NCI-H1105 (cell line): ENCODE data around the gene CLSTN2.
A peak's percentile ranks its signal among the peaks of the same experiment; 100 is the strongest.

Experiments used
- DNase-seq: peaks from one replicate; lab custom pipeline; 2025; lab: John Stamatoyannopoulos, UW

The CLSTN2 gene

DNA sequence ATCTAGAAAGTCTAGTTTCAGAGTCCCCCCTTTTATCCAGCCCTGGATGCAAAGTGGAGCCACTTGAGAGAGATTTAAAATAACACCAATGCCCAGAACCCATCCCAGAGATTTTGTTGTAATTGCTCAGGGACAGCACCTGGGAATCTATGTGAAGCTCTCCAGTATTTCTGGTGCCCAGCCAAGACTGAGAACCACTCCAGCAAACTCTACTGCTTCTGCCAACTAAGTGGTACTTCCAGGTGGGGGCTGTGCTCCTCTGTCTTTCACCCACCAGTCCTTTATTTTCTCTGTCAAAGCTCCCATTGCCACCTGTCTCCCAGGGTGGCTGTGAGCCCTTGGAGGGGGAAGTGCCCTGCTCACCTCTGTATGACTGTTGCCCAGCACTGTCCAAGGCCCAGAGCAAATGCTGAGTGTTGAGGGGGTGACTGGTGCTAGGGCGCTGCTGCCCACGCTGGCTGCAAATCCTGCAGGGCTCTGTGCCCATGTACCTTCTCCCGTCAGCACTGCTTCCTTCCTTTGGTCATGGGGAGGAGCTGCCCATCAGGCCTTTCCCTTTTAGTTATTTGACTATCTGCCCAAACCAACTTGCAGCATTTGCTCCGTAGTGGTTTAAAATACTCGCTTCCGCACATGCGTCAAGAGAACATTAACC is 9.4 kb downstream of the CLSTN2 start:
- DNase-seq, result peak; percentile 97

GRCh38 chr3:139945386-139945785 is 10.4 kb downstream of the CLSTN2 start:
- no peak for DNase-seq

DNA sequence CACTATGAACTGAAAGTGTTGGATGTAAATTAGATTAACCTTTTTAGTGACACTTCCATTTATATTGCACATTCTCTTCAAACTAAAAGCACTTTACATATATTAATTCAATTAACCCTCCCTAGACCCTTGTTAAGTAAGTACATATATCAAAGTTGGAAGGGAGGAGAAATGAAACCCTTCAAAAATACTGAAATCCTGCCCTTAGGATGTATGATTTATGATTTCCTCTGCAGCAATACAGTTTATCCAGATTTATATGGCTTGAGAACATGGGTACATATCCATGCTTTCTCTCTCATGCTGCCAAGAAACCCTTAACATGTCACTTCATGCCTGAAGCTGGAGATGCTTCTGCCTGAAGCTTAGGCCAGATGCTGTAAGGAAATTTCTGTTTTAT is 11.0 kb downstream of the CLSTN2 start:
- no peak for DNase-seq

GRCh38 chr3:139948467-139948866 is 13.5 kb downstream of the CLSTN2 start:
- no peak for DNase-seq

DNA sequence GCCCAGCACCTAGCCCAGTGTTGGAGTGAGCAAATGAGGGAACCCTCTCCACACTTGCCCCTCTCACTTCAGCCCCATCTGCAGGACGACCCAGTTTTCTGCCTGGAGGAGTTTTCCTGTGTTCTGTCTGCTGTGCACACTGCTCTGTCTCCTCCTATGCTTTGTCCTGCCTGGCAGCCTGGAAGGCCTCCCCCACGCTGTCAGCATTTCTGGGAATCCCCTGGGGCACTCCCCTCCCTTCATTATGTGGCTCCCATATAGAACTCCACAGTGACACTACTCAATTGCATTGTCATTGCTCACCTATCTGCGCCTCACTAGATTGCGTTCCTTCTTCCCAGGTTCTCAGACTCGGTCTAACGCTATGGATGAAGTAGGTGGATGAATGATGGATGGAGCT is 13.9 kb downstream of the CLSTN2 start:
- no peak for DNase-seq

DNA sequence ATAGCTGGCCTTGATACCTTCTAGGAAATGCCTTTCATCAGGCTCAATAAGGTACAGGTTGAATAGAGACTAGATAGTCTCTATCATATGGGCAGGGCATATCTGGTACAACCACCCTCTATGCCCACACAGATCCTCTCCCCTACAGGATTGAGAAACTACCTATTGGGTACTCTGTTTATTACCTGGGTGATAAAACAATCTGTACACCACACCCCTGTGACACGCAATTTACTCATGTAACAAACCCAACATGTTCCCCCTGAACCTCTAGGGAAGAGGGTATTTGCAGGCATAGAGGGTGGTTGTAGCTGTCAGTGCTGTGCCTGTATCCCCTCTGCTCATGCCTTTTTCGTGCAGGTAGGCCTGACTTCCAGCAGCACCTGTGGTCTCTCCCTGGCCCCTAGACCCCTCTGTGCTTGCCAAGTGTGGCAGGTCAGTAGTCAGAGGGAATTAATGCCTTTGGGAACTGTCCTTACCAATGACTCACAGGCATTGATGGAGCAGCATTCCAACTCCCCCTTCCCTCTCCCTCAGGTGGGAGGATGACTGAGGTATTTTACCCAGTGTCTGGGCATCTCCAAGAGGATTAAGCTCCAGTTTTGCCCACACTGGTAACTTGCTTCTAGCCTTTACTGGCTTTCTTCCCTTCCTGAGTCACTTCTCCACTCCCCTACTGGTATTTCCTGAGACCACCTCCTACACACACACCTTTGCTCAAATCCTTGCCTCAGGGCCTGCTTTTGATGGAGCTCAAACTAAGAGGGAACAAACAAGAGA is 18.3 kb downstream of the CLSTN2 start:
- DNase-seq, result no peak

DNA sequence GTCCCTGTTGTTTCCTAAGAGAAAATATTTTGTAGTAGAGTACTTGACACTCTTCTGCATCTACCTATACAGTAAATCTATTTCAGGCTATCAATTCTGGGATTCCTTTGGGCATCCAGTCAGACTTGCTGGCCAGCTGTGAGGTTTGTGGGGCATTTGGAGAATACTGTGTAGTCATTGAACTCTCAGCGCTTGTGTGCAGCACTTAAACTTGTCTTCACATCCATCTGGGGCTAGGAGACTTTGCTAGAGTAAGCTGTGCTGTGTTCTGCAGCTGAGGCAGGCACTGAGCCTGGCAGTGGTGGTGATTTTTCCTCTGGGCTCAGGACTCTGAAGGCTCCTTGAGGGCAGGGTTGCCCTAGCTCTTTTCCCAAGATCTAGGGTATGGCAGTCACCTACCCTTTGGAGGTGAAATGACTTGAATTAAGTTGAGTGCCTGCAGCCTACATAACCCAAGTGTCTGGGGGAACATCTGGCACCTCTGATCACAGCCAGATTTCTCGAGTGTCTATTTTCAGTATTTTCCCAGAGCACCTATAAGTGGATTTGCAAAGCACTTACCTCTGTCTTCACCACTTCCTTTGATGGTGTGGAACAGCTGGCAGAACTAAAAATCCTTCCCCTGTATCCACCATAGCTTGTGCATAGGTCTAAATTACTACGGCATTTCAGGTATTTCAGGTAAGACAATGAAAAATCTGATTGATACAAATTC is 19.3 kb downstream of the CLSTN2 start:
- DNase-seq, result no peak

DNA sequence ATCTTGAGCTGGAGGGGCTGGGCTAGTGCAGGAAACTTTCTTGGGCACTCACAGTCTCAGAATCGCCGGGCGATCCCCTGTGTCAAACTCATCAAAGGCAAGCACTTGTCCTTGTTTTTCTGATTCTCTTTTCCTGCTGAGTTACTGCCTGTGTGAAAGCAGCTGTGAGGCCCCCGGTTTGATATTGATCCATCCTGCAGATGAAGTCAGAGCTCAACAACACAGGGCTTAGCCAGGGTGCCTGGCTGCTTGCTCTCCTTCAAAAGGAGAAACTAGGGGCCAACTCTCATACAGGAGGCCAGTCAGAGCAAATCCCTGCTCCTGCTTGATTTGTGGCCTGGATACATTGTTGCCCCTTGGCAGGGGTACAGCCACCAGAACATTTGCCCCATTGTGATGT is 22.9 kb downstream of the CLSTN2 start:
- no peak for DNase-seq

GRCh38 chr3:139969386-139969785 is 34.4 kb downstream of the CLSTN2 start:
- DNase-seq, result no peak

- DNase-seq, result no peak
These were observed 35.5 kb downstream of the CLSTN2 start for GRCh38 chr3:139970526-139970925.

- DNase-seq, result no peak
These were observed 39.9 kb downstream of the CLSTN2 start for GRCh38 chr3:139974809-139975425.

- no peak for DNase-seq
These were observed 40.8 kb downstream of the CLSTN2 start for GRCh38 chr3:139975594-139976365.

DNA sequence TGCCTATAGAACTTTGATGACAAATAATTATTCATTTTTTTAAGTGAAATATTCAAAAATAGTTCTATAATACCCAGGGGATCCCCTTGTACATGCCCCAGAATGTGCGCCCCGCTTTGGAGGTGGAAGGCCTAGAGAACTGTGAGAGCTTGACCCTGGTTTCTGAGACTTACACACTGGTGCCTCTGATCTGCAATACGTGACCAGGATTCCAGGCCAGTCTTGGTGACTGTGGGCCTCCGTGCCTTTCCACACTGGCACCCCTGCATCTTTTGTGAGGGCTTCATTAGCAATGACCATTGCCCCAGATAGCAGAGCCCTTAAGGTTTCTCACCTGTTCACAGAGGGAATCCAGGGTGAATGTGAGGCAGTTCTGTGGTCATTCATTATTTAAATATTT is 44.0 kb downstream of the CLSTN2 start:
- no peak for DNase-seq

DNA sequence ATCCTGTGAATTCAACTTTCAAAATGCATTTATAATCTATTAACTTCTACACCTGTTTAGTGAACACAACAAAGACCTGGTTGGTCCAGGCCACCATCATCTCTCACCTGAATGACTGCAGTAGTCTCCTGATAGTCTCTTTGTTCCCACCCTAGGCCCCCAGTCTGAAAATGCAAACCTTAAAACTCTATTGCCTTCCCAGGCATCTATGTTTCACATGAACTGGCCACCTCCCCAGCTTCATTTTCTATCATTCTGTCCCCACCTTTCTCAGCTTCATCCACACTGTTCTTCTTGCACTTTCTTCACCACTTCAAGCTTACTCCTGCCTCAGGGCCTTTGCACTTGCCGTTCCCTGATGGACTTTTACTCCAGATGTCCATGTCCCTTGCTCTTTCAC is 45.0 kb downstream of the CLSTN2 start:
- no peak for DNase-seq

DNA sequence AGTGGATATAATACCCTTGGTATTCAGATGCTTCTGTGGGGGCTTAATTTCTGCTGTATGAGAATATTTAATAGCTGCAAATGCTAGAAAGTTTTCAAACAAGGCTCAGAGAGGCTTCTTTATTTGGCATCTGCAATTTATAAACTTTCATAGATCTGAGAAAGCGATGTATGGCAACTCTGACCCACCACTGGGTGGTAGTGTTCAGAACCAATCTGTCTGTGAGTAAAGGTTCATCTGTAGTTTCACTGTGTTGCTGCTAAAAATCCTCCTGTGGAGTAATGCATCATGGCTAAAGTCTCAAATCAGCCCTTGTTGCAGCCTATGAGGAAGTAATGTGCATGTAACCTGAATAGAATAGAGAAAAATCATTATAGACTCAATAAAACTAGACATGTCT is 47.4 kb downstream of the CLSTN2 start:
- DNase-seq, result peak; percentile 33

- DNase-seq, result no peak
These were observed 50.6 kb downstream of the CLSTN2 start for GRCh38 chr3:139985576-139985975.

DNA sequence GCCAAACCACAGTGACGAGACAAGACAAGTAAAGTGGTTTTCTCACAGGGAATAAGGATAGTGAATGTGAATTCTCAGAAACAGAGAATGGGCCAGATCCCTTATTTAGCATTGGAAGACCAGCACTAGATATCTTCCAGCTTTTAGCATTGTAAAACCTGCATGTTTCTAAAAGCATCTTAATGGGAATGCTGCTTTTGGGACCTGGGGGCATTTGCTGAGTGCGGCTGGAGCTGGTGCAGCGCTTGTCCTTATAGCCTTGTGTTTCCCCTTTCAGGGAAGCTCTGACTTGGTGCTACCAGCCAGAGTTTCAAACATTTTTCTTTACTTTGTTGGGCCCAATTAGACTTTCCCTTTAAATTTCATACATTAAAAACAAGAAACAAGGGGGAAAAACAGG is 52.9 kb downstream of the CLSTN2 start:
- no peak for DNase-seq

GRCh38 chr3:139988472-139989156 is 53.6 kb downstream of the CLSTN2 start:
- DNase-seq, result no peak

GRCh38 chr3:139994891-139995290 is 59.9 kb downstream of the CLSTN2 start:
- no peak for DNase-seq

DNA sequence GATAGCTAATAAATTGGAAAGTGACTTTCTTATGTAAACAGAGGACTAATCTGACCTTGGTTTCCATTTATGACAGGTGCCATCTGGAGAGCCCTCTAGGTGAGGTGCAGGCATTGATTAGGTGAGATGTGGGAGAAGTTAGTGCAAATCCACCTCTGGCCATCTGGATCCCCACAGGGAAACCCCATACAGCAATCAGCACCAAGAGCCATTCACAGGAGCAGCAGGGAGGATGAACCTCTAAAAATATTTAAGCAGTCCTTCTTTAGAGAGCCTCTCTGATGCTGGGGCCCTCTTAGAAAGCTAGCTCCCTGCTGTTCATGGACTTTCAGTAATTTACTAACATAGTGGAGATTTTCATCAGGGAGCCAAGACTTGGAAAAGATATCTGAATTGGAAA is 69.3 kb downstream of the CLSTN2 start:
- no peak for DNase-seq

DNA sequence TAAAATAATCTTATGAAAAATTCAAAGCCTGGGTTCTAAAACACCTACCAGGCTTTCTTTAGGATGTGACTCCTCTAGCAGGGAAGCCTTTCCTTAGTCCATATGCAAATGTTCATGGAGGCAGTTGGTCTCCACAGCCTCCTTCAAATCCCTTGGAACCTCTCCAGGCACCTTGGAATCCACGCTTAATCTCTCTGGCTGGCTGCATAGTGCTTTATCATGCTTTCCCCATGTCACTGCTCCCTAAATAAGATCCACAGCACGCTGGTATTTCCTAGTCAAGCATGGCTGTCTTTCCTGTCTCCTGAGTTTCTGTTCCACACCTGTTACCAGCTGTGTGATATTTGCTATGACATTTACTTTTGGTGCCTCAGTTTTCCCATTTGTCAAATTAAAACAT is 71.3 kb downstream of the CLSTN2 start:
- DNase-seq, result no peak
